Thymus (tissue), 11 donors: ENCODE measurements around the gene CTDP1. TPM values are rescaled to one million over a fixed set of nuclear protein-coding genes. Genes with fewer than 3 reads are reported as not detected.

ENCODE experiments used
- DNase-seq, 9 donors: peaks; one replicate each; pipeline ENCODE4 v3.0.0-alpha.2; 2013; ENCODE audit warnings: low spot score in 9 of 9, low read depth in 6 of 9, missing footprints in 1 of 9
- H3K27ac ChIP-seq, 2 donors: one replicate each; pipeline ENCODE4 v1.5.1; 2013; ENCODE audit warnings: control low read depth in 1 of 2, low read depth in 1 of 2, low read length in 1 of 2, mild to moderate bottlenecking in 1 of 2, moderate library complexity in 1 of 2
- H3K27me3 ChIP-seq, 2 donors: one replicate each; pipeline ENCODE4 v1.5.1; 2013; ENCODE audit warnings: low read length in 1 of 2; ENCODE audit not compliant: control insufficient read depth in 2 of 2, insufficient read depth in 1 of 2
- H3K36me3 ChIP-seq, 2 donors: one replicate each; pipeline ENCODE4 v1.5.1; 2013; ENCODE audit warnings: low read length in 1 of 2, mild to moderate bottlenecking in 1 of 2, moderate library complexity in 1 of 2; ENCODE audit not compliant: control insufficient read depth in 2 of 2, insufficient read depth in 2 of 2
- H3K4me1 ChIP-seq, 2 donors: one replicate each; pipeline ENCODE4 v1.5.1; 2013; ENCODE audit warnings: low read length in 2 of 2; ENCODE audit not compliant: control insufficient read depth in 2 of 2, insufficient read depth in 2 of 2
- H3K4me3 ChIP-seq, 2 donors: one replicate each; pipeline ENCODE4 v1.5.1; 2013; ENCODE audit warnings: low read length in 2 of 2, control low read depth in 1 of 2, mild to moderate bottlenecking in 1 of 2
- H3K9me3 ChIP-seq, 2 donors: one replicate each; pipeline ENCODE4 v1.5.1; 2013; ENCODE audit warnings: low read length in 1 of 2, mild to moderate bottlenecking in 1 of 2; ENCODE audit not compliant: control insufficient read depth in 2 of 2, insufficient read depth in 1 of 2
- WGBS: extraction: QIAGEN DNeasy Blood & Tissue Kit; methylation state at CpG from one replicate; pipeline ENCODE4 v1.1.7; 2013; 5-methylcytosine and 5-hydroxymethylcytosine counted together
- polyA plus RNA-seq: library from polyadenylated mRNA; stranded (reverse); fragments of 200-250 nt; gene quantifications from one replicate; pipeline ENCODE4 v1.2.3, GENCODE V29; 2013
- total RNA-seq: library from RNA; stranded (reverse); fragments of 120-200 nt; gene quantifications from one replicate; pipeline ENCODE4 v1.2.4, GENCODE V29; 2013
- donor health status: healthy.

Gene CTDP1
- total and polyA plus RNA-seq, 2 donors, result 15.4 to 26.4 TPM

DNA sequence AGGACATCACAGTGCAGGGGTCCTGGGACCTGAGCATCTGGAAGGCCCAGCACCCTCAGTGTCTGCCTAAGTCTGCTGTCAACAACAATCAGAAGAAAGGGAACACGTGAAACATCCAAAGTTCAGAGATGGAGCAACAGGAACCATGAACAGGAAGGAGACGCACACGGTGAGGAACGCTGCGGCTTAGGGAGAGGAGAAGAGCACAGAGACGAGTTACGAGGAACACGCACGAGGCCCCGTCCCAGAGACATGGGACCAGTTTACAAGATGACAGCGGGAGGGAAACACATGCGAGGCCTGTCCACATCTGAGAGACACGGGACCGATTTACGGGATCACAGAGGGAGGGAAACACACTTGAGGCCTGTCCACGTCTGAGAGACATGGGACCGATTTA, 115.2 kb downstream of the CTDP1 start:
- Histone ChIP-seq H3K27me3 (peaks cover 40 to 83% of the 10 kb centered on the region in 2 donors), H3K27ac (no peak overlapping the region), H3K4me3 (no peak overlapping the region), H3K4me1 (peaks cover 12 to 25% of the 10 kb centered on the region in 2 donors), H3K9me3 (peaks cover 0 to 4% of the 10 kb centered on the region in 2 donors), H3K36me3 (no peaks in the 10 kb centered on the region)
- WGBS, result 96% methylated on average over 17 of the region's 17 CpGs
- DNase-seq, result no peak

- H3K27ac ChIP-seq, result no peak overlapping the region
- H3K27me3 ChIP-seq, result peaks cover 40 to 83% of the 10 kb centered on the region in 2 donors
- WGBS, result 97% methylated on average over 19 of the region's 19 CpGs
These were observed 115.8 kb downstream of the CTDP1 start for GRCh38 chr18:79795446-79795845.

DNA sequence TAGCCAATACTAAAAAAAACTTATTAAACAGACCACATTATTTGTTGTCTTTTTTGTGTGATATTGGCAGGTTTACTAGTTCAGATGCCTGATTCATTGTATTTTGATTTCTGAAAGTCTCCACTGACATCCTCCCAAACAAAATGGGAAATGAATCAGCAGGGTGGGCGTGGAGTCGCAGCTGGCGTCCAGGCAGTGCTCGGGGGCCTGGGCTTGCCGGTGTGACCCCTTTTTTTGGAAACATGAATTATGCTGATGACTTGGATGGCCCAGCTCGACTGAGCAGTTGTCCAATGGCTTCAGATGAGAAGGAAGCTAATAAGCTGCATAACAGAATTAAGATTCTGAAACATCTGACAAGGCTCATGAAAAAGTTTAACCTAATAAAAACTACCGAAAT, 116.4 kb downstream of the CTDP1 start:
- 23% methylated on average over 7 of the region's 7 CpGs for WGBS
- DNase-seq, result no peak
- Histone ChIP-seq H3K4me3 (no peak overlapping the region), H3K9me3 (peaks cover 0 to 4% of the 10 kb centered on the region in 2 donors), H3K27me3 (peaks cover 41 to 82% of the 10 kb centered on the region in 2 donors), H3K4me1 (peaks cover 15 to 24% of the 10 kb centered on the region in 2 donors), H3K36me3 (no peaks in the 10 kb centered on the region), H3K27ac (no peak overlapping the region)

More at GRCh38 chr18:79795446-79795845, 115.8 kb downstream of the CTDP1 start:
- Histone ChIP-seq H3K4me3 (no peak overlapping the region), H3K36me3 (no peaks in the 10 kb centered on the region), H3K4me1 (peaks cover 15 to 26% of the 10 kb centered on the region in 2 donors), H3K9me3 (peaks cover 0 to 4% of the 10 kb centered on the region in 2 donors)
- no peak for DNase-seq

DNA sequence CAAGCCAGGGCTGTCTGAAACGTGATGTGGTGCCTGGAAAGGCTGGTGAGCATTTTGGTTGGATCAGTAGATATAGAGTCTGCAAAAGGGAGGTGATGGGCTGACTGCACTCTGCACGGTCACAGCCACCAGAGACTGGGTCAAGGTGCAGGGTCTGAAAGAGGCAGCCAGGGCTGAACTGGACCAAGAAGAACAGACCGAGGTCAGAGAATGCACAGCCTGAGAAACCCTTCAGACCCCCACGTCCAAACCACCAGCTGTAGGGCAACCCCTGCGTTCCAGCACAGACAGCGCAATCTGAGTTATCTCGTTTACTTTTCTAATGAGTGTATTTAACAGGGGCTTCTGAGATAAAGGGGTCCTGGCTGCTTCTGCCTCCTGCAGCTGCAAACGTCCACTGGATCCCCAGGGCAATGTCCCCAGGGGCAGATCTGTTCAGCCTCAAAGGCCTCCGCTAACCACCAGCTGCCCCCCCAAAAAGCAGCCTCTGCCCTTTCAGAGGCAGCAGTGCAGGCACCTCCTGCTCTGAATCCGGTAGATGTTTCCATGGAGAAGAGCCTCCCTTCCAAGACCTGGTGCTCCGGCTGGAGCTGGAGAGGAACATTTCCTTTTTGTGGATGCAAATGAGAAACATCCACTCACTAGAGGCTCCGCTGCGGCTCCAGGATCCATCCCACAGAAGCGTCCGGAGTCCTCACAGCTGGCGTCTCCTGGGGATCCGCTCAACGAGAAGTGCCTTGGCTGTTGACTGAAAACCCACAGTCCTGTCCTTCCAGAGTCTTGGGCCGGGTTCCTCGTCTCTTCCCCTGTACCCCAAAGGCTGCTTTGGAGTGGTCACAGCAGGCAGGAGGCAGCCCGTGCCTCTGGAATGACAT, 117.2 kb downstream of the CTDP1 start:
- no peak overlapping the region for H3K4me3 ChIP-seq
- H3K27me3 ChIP-seq, result peaks cover 47 to 75% of the 10 kb centered on the region in 2 donors
- no peaks in the 10 kb centered on the region for H3K36me3 ChIP-seq
- peaks cover 0 to 4% of the 10 kb centered on the region in 2 donors for H3K9me3 ChIP-seq
- WGBS, result 87% methylated on average over 21 of the region's 21 CpGs
- no peak overlapping the region for H3K27ac ChIP-seq
- peaks cover 15 to 17% of the 10 kb centered on the region in 2 donors for H3K4me1 ChIP-seq
- no peak for DNase-seq

DNA sequence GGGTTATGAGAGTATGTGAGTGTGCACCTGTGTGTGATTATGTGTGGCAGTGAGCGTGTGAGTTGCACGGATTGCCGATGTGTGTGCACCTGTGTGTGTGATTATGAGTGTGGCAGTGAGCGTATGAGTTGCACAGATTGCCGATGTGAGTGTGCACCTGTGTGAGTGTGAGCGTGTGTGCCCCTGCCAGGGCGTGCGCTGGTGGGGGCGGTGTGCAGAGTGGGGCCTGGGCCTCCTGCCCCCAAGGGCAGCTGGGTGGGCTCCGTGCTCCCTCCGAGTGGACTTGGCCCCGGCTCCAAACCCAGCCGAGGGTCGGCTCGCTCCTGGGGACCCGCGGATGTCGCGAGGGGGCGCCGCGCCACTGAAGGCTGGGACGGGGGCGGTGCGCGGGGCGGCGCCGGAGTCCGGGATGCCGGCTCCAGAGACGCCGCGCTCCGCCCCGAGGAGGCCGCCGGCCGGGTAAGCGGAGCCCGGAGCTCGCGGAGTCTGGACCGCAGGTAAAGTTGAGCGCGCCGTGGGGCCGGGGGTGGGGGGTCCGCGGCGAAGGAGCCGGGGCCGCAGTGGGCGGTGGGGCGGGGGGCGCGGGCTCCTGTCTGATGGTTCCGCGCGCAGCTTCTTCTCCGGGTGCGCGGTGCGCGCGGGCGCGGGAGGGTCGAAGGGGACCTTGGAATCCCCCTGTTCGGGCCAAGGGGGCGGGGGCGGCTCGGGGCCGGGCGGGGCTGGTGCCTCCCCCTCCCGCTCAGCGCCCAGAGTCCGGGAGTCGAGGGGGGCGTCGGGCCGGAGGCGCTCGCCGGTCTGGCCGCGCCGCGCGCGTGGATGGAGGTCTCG, 118.1 kb downstream of the CTDP1 start, which contains the start of gene KCNG2:
Gene KCNG2, plus strand, starts transcription at position 421 of the 828 bp plus-strand sequence. CDS start 65,730 bp downstream, outside the sequence.
- Histone ChIP-seq H3K4me1 (peaks cover 15 to 17% of the 10 kb centered on the region in 2 donors), H3K36me3 (no peaks in the 10 kb centered on the region), H3K27ac (no peak within 1 kb of the TSS), H3K27me3 (peaks cover 47 to 67% of the 10 kb centered on the region in 2 donors), H3K9me3 (peaks cover 0 to 4% of the 10 kb centered on the region in 2 donors), H3K4me3 (peak within 1 kb of the TSS in 1 of 2 donors; percentile 45)
- 5% methylated on average over 92 of the region's 92 CpGs for WGBS
- peak in 3 of 9 donors; percentile 41 to 47 (median 45) for DNase-seq

- Histone ChIP-seq H3K4me1 (peaks cover 15 to 17% of the 10 kb centered on the region in 2 donors), H3K27me3 (peaks cover 47 to 63% of the 10 kb centered on the region in 2 donors), H3K4me3 (peak overlapping the region in 1 of 2 donors; percentile 45), H3K27ac (no peak overlapping the region), H3K9me3 (peaks cover 0 to 4% of the 10 kb centered on the region in 2 donors), H3K36me3 (no peaks in the 10 kb centered on the region)
- no peak for DNase-seq
- 2% methylated on average over 78 of the region's 78 CpGs for WGBS
These were observed 118.9 kb downstream of the CTDP1 start for GRCh38 chr18:79798346-79798998.

DNA sequence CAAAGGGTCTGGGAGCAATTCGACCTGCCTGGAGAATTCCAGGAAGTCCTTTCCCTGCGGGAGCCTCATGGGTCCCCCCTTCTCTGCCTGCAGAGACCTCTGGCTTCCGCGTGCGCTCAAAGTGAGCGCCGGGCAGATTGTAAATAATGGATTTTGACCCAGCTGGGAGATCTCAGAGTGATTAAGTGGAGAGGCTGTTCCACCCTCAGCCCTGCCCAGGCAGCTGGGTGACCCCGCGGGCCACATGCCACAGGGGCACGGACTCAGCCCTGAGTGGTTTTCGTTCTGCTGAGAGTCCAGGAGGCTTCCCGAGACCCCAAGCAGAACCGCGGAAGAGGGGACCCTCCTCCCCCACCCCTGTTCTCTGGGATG, 119.4 kb downstream of the CTDP1 start:
- Histone ChIP-seq H3K27ac (no peak overlapping the region), H3K27me3 (peaks cover 47 to 63% of the 10 kb centered on the region in 2 donors), H3K4me3 (no peak overlapping the region), H3K9me3 (peaks cover 0 to 4% of the 10 kb centered on the region in 2 donors), H3K36me3 (no peaks in the 10 kb centered on the region), H3K4me1 (peaks cover 15 to 19% of the 10 kb centered on the region in 2 donors)
- 3% methylated on average over 14 of the region's 14 CpGs for WGBS
- DNase-seq, result no peak

DNA sequence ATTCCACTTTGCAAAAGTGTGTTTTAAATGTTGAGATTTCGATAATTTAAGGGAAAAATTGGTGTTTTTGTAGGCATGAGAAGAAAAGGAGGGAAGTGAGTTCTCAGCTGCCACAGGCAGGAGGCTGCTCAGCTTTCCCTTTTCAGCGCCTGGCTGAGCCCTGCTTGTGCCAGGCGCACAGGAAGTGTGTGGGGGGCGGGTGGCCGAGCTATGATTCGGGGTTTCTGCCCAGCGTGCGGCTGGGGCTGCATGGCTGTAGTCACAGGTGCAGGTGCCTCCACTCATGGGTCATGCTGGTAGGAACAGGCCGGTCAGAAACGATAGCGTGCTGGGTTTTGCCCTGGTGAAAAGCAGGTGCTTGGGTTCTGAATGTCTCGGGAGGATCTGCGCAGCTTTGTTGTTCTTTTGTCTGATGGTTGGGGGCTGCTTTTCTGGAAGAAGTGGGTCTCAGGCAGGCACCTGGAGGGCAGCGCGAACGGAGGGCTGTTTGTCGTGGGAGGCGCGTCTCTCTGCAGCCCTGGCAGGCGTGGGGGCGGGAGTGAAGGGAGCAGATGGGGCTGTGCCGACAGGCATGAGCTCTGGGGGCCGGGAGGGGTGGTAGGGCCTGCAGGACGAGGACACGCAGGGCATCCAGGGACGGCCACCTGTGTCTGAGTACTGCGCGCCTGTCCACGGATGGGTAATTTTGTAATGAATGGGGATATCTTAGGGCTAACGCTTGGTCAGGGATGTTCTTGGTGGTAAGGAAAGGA, 120.2 kb downstream of the CTDP1 start:
- peaks cover 47 to 61% of the 10 kb centered on the region in 2 donors for H3K27me3 ChIP-seq
- H3K4me1 ChIP-seq, result peaks cover 18 to 25% of the 10 kb centered on the region in 2 donors
- 34% methylated on average over 30 of the region's 30 CpGs for WGBS

More for the DNA sequence above, 120.2 kb downstream of the CTDP1 start:
- H3K27ac ChIP-seq, result no peak overlapping the region
- no peaks in the 10 kb centered on the region for H3K36me3 ChIP-seq
- peaks cover 0 to 4% of the 10 kb centered on the region in 2 donors for H3K9me3 ChIP-seq
- DNase-seq, result peak in 3 of 9 donors; percentile 22 to 29 (median 28)
- no peak overlapping the region for H3K4me3 ChIP-seq
